Vagina (tissue), 2 donors: Measurements from ENCODE around the gene SAMD4B.

ENCODE experiments used
- POLR2AphosphoS5 ChIP-seq, 2 donors: sonication (generic); formaldehyde crosslinking; IDR thresholded peaks; one replicate each; pipeline ENCODE4 v1.9.0; 2017; ENCODE audit warnings: antibody characterized with exemption in 2 of 2, mild to moderate bottlenecking in 2 of 2, low read depth in 1 of 2; ENCODE audit not compliant: insufficient read depth in 1 of 2
- TF ChIP-seq, protein P1 (sequence below), 3 experiments: fragments of 450-650 bp in 2 of 3; fragments of 200-600 bp in 1 of 3; sonication (generic) in 1 of 3; IDR thresholded peaks; one replicate each; pipeline ENCODE4 v1.5.1; 2017 to 2019; ENCODE audit warnings: antibody characterized with exemption in 3 of 3, mild to moderate bottlenecking in 2 of 3, moderate library complexity in 2 of 3

- TF ChIP-seq, protein P1, sequence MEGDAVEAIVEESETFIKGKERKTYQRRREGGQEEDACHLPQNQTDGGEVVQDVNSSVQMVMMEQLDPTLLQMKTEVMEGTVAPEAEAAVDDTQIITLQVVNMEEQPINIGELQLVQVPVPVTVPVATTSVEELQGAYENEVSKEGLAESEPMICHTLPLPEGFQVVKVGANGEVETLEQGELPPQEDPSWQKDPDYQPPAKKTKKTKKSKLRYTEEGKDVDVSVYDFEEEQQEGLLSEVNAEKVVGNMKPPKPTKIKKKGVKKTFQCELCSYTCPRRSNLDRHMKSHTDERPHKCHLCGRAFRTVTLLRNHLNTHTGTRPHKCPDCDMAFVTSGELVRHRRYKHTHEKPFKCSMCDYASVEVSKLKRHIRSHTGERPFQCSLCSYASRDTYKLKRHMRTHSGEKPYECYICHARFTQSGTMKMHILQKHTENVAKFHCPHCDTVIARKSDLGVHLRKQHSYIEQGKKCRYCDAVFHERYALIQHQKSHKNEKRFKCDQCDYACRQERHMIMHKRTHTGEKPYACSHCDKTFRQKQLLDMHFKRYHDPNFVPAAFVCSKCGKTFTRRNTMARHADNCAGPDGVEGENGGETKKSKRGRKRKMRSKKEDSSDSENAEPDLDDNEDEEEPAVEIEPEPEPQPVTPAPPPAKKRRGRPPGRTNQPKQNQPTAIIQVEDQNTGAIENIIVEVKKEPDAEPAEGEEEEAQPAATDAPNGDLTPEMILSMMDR (IDR thresholded peaks at IDR 0.05): no peak
- no peak for TF ChIP-seq POLR2AphosphoS5 (IDR thresholded peaks at IDR 0.05; ENCODE audit: insufficient read depth in 1 of 2, low read depth in 1 of 2)
Observed at GRCh38 chr19:39341129-39341718, 997 bp upstream of the SAMD4B start.
